ENCODE measurements around the gene PIGH.

Gene PIGH

GRCh38 chr14:67609642-67610310, 9.7 kb upstream of the PIGH start:
- no peak overlapping the region for H4K8ac ChIP-seq (ENCODE audit: low read depth, low read length)
- H3K27ac ChIP-seq (ENCODE audit: low read depth, low read length): no peak overlapping the region
- no peak overlapping the region for H3K14ac ChIP-seq (ENCODE audit: low read length)
- H2BK5ac ChIP-seq (ENCODE audit: low read depth, low read length, poor library complexity): no peak overlapping the region
- H3K9ac ChIP-seq (ENCODE audit: low read length): no peak overlapping the region
- H3K79me2 ChIP-seq (ENCODE audit: control insufficient read depth, insufficient read depth, low read length, poor library complexity): no peaks in the 10 kb centered on the region
- no peaks in the 10 kb centered on the region for H3K79me1 ChIP-seq (ENCODE audit: low read length)
- DNase-seq: no peak
- H3K36me3 ChIP-seq (ENCODE audit: control insufficient read depth in 1 of 2, insufficient read depth in 2 of 2, low read length in 2 of 2): no peaks in the 10 kb centered on the region
- H4K91ac ChIP-seq (ENCODE audit: low read depth, low read length): no peak overlapping the region
- H3K4me3 ChIP-seq (ENCODE audit: low read depth, low read length): no peak overlapping the region
- H3K23ac ChIP-seq (ENCODE audit: low read length): no peak overlapping the region
- H3K4me2 ChIP-seq (ENCODE audit: low read length): no peak overlapping the region
- no peak overlapping the region for H3K4ac ChIP-seq (ENCODE audit: low read depth, low read length)
- H2AK5ac ChIP-seq (ENCODE audit: low read length): no peak overlapping the region
- H2AFZ ChIP-seq (ENCODE audit: insufficient read depth, low read length, poor library complexity): no peak overlapping the region
- no CpG with 5 or more reads among the region's 10 CpGs for WGBS (ENCODE audit: extremely low coverage, insufficient coverage, insufficient read length)
- no peak overlapping the region for H2BK12ac ChIP-seq (ENCODE audit: low read length)
- no peaks in the 10 kb centered on the region for H3K9me3 ChIP-seq (ENCODE audit: insufficient read depth, low read depth, low read length)
- H2BK120ac ChIP-seq (ENCODE audit: insufficient read depth, low read length, poor library complexity): no peak overlapping the region
- H3K27me3 ChIP-seq (ENCODE audit: insufficient read depth, low read length): no peaks in the 10 kb centered on the region
- no peak overlapping the region for H4K12ac ChIP-seq (ENCODE audit: low read depth, low read length)
- H3K4me1 ChIP-seq (ENCODE audit: control insufficient read depth in 1 of 2, insufficient read depth in 2 of 2, low read length in 2 of 2): no peaks in the 10 kb centered on the region
- no peak overlapping the region for H3K18ac ChIP-seq (ENCODE audit: low read length)

GRCh38 chr14:67607646-67608045, 7.6 kb upstream of the PIGH start:
- Histone ChIP-seq H3K4ac (ENCODE audit: low read depth, low read length) (no peak overlapping the region), H3K23ac (ENCODE audit: low read length) (no peak overlapping the region), H2BK120ac (ENCODE audit: insufficient read depth, low read length, poor library complexity) (no peak overlapping the region), H3K9me3 (ENCODE audit: insufficient read depth, low read depth, low read length) (no peaks in the 10 kb centered on the region), H3K4me2 (ENCODE audit: low read length) (no peak overlapping the region), H2BK12ac (ENCODE audit: low read length) (no peak overlapping the region), H2AFZ (ENCODE audit: insufficient read depth, low read length, poor library complexity) (no peak overlapping the region), H2BK5ac (ENCODE audit: low read depth, low read length, poor library complexity) (no peak overlapping the region), H3K79me1 (ENCODE audit: low read length) (no peaks in the 10 kb centered on the region), H2AK5ac (ENCODE audit: low read length) (no peak overlapping the region), H3K4me1 (ENCODE audit: control insufficient read depth in 1 of 2, insufficient read depth in 2 of 2, low read length in 2 of 2) (no peaks in the 10 kb centered on the region), H3K36me3 (ENCODE audit: control insufficient read depth in 1 of 2, insufficient read depth in 2 of 2, low read length in 2 of 2) (no peaks in the 10 kb centered on the region), H3K27ac (ENCODE audit: low read depth, low read length) (no peak overlapping the region), H3K14ac (ENCODE audit: low read length) (no peak overlapping the region), H3K79me2 (ENCODE audit: control insufficient read depth, insufficient read depth, low read length, poor library complexity) (no peaks in the 10 kb centered on the region), H3K27me3 (ENCODE audit: insufficient read depth, low read length) (no peaks in the 10 kb centered on the region), H3K4me3 (ENCODE audit: low read depth, low read length) (no peak overlapping the region), H3K18ac (ENCODE audit: low read length) (no peak overlapping the region), H3K9ac (ENCODE audit: low read length) (no peak overlapping the region), H4K8ac (ENCODE audit: low read depth, low read length) (no peak overlapping the region), H4K12ac (ENCODE audit: low read depth, low read length) (no peak overlapping the region), H4K91ac (ENCODE audit: low read depth, low read length) (no peak overlapping the region)
- WGBS (ENCODE audit: extremely low coverage, insufficient coverage, insufficient read length): no CpG with 5 or more reads among the region's 5 CpGs
- DNase-seq: no peak

GRCh38 chr14:67602995-67603545, 3.0 kb upstream of the PIGH start:
- no peak overlapping the region for H2BK12ac ChIP-seq (ENCODE audit: low read length)
- H3K79me1 ChIP-seq (ENCODE audit: low read length): peaks cover 2% of the 10 kb centered on the region
- no CpG with 5 or more reads among the region's 5 CpGs for WGBS (ENCODE audit: extremely low coverage, insufficient coverage, insufficient read length)

GRCh38 chr14:67602076-67602475, 2.0 kb upstream of the PIGH start:
- Histone ChIP-seq H3K4me2 (ENCODE audit: low read length) (no peak overlapping the region), H4K12ac (ENCODE audit: low read depth, low read length) (no peak overlapping the region), H3K4me1 (ENCODE audit: control insufficient read depth in 1 of 2, insufficient read depth in 2 of 2, low read length in 2 of 2) (no peaks in the 10 kb centered on the region), H3K36me3 (ENCODE audit: control insufficient read depth in 1 of 2, insufficient read depth in 2 of 2, low read length in 2 of 2) (no peaks in the 10 kb centered on the region), H3K4me3 (ENCODE audit: low read depth, low read length) (no peak overlapping the region), H2BK5ac (ENCODE audit: low read depth, low read length, poor library complexity) (no peak overlapping the region), H3K27me3 (ENCODE audit: insufficient read depth, low read length) (no peaks in the 10 kb centered on the region), H3K14ac (ENCODE audit: low read length) (no peak overlapping the region), H4K91ac (ENCODE audit: low read depth, low read length) (no peak overlapping the region), H3K23ac (ENCODE audit: low read length) (no peak overlapping the region), H2AFZ (ENCODE audit: insufficient read depth, low read length, poor library complexity) (no peak overlapping the region), H3K9ac (ENCODE audit: low read length) (no peak overlapping the region), H3K79me1 (ENCODE audit: low read length) (peaks cover 2% of the 10 kb centered on the region), H3K79me2 (ENCODE audit: control insufficient read depth, insufficient read depth, low read length, poor library complexity) (no peaks in the 10 kb centered on the region), H2AK5ac (ENCODE audit: low read length) (no peak overlapping the region), H2BK120ac (ENCODE audit: insufficient read depth, low read length, poor library complexity) (no peak overlapping the region), H3K9me3 (ENCODE audit: insufficient read depth, low read depth, low read length) (no peaks in the 10 kb centered on the region), H4K8ac (ENCODE audit: low read depth, low read length) (no peak overlapping the region), H3K18ac (ENCODE audit: low read length) (no peak overlapping the region), H3K4ac (ENCODE audit: low read depth, low read length) (no peak overlapping the region), H2BK12ac (ENCODE audit: low read length) (no peak overlapping the region), H3K27ac (ENCODE audit: low read depth, low read length) (no peak overlapping the region)
- DNase-seq: no peak
- no CpG with 5 or more reads among the region's 7 CpGs for WGBS (ENCODE audit: extremely low coverage, insufficient coverage, insufficient read length)

More at GRCh38 chr14:67602995-67603545, 3.0 kb upstream of the PIGH start:
- Histone ChIP-seq H3K18ac (ENCODE audit: low read length) (no peak overlapping the region), H3K4me1 (ENCODE audit: control insufficient read depth in 1 of 2, insufficient read depth in 2 of 2, low read length in 2 of 2) (no peaks in the 10 kb centered on the region), H3K9me3 (ENCODE audit: insufficient read depth, low read depth, low read length) (no peaks in the 10 kb centered on the region), H3K4me3 (ENCODE audit: low read depth, low read length) (no peak overlapping the region), H3K4ac (ENCODE audit: low read depth, low read length) (no peak overlapping the region), H3K14ac (ENCODE audit: low read length) (no peak overlapping the region), H3K79me2 (ENCODE audit: control insufficient read depth, insufficient read depth, low read length, poor library complexity) (no peaks in the 10 kb centered on the region), H2BK120ac (ENCODE audit: insufficient read depth, low read length, poor library complexity) (no peak overlapping the region), H2AFZ (ENCODE audit: insufficient read depth, low read length, poor library complexity) (peak overlapping the region; percentile 45), H2AK5ac (ENCODE audit: low read length) (no peak overlapping the region), H3K4me2 (ENCODE audit: low read length) (no peak overlapping the region), H3K36me3 (ENCODE audit: control insufficient read depth in 1 of 2, insufficient read depth in 2 of 2, low read length in 2 of 2) (no peaks in the 10 kb centered on the region), H3K23ac (ENCODE audit: low read length) (no peak overlapping the region), H3K27ac (ENCODE audit: low read depth, low read length) (no peak overlapping the region), H4K8ac (ENCODE audit: low read depth, low read length) (no peak overlapping the region), H2BK5ac (ENCODE audit: low read depth, low read length, poor library complexity) (no peak overlapping the region), H4K12ac (ENCODE audit: low read depth, low read length) (no peak overlapping the region), H3K27me3 (ENCODE audit: insufficient read depth, low read length) (no peaks in the 10 kb centered on the region), H3K9ac (ENCODE audit: low read length) (no peak overlapping the region), H4K91ac (ENCODE audit: low read depth, low read length) (no peak overlapping the region)
- DNase-seq: peak in 1 of 2 donors; percentile 47

Data from trophoblast cell (in vitro differentiated cells and primary cell).